Nephron progenitor cell (in vitro differentiated cells): ENCODE results near the gene MEOX1.
A peak's percentile ranks its signal among the peaks of the same experiment; 100 is the strongest.

Experiments used
- DNase-seq: peaks from one replicate; pipeline ENCODE4 v3.0.0; 2021
- H3K27ac Mint-ChIP-seq: 2 replicates; pipeline ENCODE4 v1.8.0; 2021; ENCODE audit warnings: mild to moderate bottlenecking, moderate library complexity, mixed read lengths
- H3K27me3 Mint-ChIP-seq: 2 replicates; pipeline ENCODE4 v1.8.0; 2021; ENCODE audit warnings: mild to moderate bottlenecking, low read depth, mixed read lengths; ENCODE audit not compliant: poor library complexity
- H3K36me3 Mint-ChIP-seq: 2 replicates; pipeline ENCODE4 v1.8.0; 2021; ENCODE audit warnings: low read depth, mixed read lengths
- H3K4me1 Mint-ChIP-seq: 2 replicates; pipeline ENCODE4 v1.8.0; 2021; ENCODE audit warnings: mixed read lengths
- H3K4me3 Mint-ChIP-seq: 2 replicates; pipeline ENCODE4 v1.8.0; 2021; ENCODE audit warnings: mild to moderate bottlenecking, moderate library complexity, mixed read lengths
- H3K9me3 Mint-ChIP-seq: 2 replicates; pipeline ENCODE4 v1.8.0; 2021; ENCODE audit warnings: mild to moderate bottlenecking, moderate library complexity, mixed read lengths
- CTCF ChIP-seq: fragments of 200-600 bp; sonication (generic); IDR thresholded peaks from 2 replicates; pipeline ENCODE4 v1.5.0; 2021; ENCODE audit warnings: antibody characterized with exemption

MEOX1 gene

GRCh38 chr17:43661699-43662412, at the start of gene MEOX1:
Gene MEOX1, minus strand, starts transcription at chr17:43661922. Its CDS starts 388 bp downstream, at chr17:43661534.
- H3K4me3 Mint-ChIP-seq, result peak within 1 kb of the TSS; percentile 81
- no peaks in the 10 kb centered on the region for H3K36me3 Mint-ChIP-seq
- no peak for TF ChIP-seq CTCF
- H3K27me3 Mint-ChIP-seq, result peaks cover 3% of the 10 kb centered on the region
- H3K27ac Mint-ChIP-seq, result peak within 1 kb of the TSS; percentile 94
- DNase-seq, result peak; percentile 59
- no peaks in the 10 kb centered on the region for H3K9me3 Mint-ChIP-seq
- peaks cover 86% of the 10 kb centered on the region for H3K4me1 Mint-ChIP-seq

GRCh38 chr17:43710101-43710500, 48.4 kb upstream of the MEOX1 start:
- no peak overlapping the region for H3K4me3 Mint-ChIP-seq
- H3K9me3 Mint-ChIP-seq, result peaks cover 4% of the 10 kb centered on the region
- H3K36me3 Mint-ChIP-seq, result no peaks in the 10 kb centered on the region
- DNase-seq, result no peak
- no peak overlapping the region for H3K27ac Mint-ChIP-seq
- TF ChIP-seq CTCF, result no peak
- H3K27me3 Mint-ChIP-seq, result peaks cover 52% of the 10 kb centered on the region
- H3K4me1 Mint-ChIP-seq, result peaks cover 37% of the 10 kb centered on the region

- peaks cover 4% of the 10 kb centered on the region for H3K9me3 Mint-ChIP-seq
- peaks cover 47% of the 10 kb centered on the region for H3K27me3 Mint-ChIP-seq
- no peak for DNase-seq
- no peak for TF ChIP-seq CTCF
- H3K36me3 Mint-ChIP-seq, result no peaks in the 10 kb centered on the region
- no peak overlapping the region for H3K27ac Mint-ChIP-seq
- no peak overlapping the region for H3K4me3 Mint-ChIP-seq
- H3K4me1 Mint-ChIP-seq, result peaks cover 36% of the 10 kb centered on the region
Observed at GRCh38 chr17:43709210-43709609, 47.5 kb upstream of the MEOX1 start.

- no peaks in the 10 kb centered on the region for H3K36me3 Mint-ChIP-seq
- no peak for DNase-seq
- no peak overlapping the region for H3K27ac Mint-ChIP-seq
- peaks cover 32% of the 10 kb centered on the region for H3K27me3 Mint-ChIP-seq
- H3K4me1 Mint-ChIP-seq, result peaks cover 35% of the 10 kb centered on the region
- peaks cover 11% of the 10 kb centered on the region for H3K9me3 Mint-ChIP-seq
- no peak overlapping the region for H3K4me3 Mint-ChIP-seq
- TF ChIP-seq CTCF, result no peak
Observed at GRCh38 chr17:43707184-43707583, 45.5 kb upstream of the MEOX1 start.

GRCh38 chr17:43706235-43706634, 44.5 kb upstream of the MEOX1 start:
- Mint-ChIP-seq H3K4me1 (peaks cover 34% of the 10 kb centered on the region), H3K9me3 (peaks cover 11% of the 10 kb centered on the region), H3K27ac (no peak overlapping the region), H3K4me3 (no peak overlapping the region), H3K27me3 (peaks cover 28% of the 10 kb centered on the region), H3K36me3 (no peaks in the 10 kb centered on the region)
- no peak for TF ChIP-seq CTCF
- DNase-seq, result no peak

- H3K36me3 Mint-ChIP-seq, result no peaks in the 10 kb centered on the region
- TF ChIP-seq CTCF, result no peak
- H3K9me3 Mint-ChIP-seq, result peaks cover 8% of the 10 kb centered on the region
- no peak overlapping the region for H3K27ac Mint-ChIP-seq
- H3K4me1 Mint-ChIP-seq, result peaks cover 34% of the 10 kb centered on the region
- peaks cover 35% of the 10 kb centered on the region for H3K27me3 Mint-ChIP-seq
- no peak for DNase-seq
- H3K4me3 Mint-ChIP-seq, result no peak overlapping the region
Observed at GRCh38 chr17:43703630-43704029, 41.9 kb upstream of the MEOX1 start.
